ENCODE results near the gene SLC22A3.
"Not testable (repeated sequence)": the region's sequence is repeated elsewhere in the genome, so short reads cannot be mapped to it uniquely, and the experiment has no call there.

The SLC22A3 gene

DNA sequence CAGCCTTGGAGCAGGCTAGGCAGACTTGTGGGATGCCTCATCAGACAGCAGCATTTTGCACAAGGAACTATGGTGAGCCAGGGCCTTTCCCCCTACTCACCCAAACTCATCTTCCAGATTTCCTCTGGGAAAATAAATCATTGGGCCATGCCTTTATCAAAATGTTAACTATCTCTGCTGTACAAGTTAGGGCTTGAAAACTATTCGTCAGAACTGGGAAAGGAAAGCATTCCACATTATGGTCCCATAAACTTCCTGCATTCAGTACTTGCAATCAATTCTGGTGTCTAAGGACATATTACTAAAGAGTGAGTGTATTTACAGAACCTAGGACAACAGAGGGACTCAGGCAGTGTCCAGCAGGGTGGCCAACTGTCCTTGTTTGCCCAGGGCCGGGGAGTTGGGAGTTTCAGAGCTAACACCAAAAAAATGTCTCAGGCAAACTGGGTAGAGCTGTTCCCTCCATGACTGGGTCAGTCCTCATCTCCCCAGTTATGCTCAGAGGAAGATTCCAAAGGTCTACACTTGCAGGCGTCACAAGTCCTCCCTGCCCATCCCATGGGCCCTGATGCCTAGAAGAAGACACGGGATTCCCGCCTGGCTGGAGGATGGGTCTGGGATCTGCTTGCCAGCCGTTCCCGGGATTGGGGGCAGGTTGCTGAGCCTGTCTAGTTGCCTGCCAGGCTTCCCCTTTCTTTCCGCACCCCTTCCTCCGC, 72.2 kb downstream of the SLC22A3 start:
- no peak for DNase-seq

DNA sequence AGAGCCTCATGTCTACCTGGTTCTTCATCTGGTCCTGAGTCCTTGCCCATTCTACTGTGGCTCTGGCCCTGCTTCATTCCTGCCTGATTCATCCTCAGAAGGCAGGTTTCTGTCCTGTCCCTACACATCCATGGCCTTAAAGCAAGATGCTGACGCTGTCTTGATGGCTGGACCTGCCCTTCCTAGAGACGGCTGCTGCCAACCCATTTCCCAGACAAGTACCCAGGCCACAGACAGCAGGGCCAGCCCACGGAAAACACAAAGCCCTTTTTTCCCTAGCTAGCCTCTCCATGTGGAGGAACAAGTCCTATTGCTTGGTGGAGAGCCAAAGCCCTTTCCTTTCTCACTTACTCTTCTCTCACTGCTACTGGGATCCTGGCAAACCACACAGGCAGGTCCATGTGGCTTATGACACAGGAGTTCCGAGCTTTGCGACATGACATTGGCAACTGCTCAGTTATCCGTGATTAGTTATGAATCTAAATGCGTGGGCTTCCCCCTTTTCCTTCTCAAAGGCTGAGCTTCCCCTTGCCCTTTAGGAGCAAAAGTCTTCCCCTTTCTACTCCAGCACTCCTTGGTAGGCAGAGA, 72.9 kb downstream of the SLC22A3 start:
- no peak for DNase-seq

DNA sequence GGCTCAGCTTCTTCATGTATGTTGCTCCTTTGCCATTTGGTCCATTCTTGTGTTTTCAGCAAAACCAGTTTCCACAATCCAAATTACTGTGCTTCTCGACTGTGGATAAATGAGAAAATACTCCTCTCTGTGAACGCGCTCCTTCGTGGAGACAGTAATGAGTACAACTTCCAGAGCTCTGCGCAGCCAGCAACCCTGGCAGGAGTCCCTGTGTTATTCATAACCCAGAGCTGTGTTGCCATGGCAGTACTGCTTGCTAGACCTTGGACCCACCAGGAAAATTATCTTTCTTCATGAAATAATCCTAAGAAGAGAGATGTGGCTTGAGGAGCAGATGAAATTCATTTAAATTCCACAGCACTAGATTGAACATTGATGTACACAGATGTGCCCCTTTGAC, 73.7 kb downstream of the SLC22A3 start:
- no peak for DNase-seq

DNA sequence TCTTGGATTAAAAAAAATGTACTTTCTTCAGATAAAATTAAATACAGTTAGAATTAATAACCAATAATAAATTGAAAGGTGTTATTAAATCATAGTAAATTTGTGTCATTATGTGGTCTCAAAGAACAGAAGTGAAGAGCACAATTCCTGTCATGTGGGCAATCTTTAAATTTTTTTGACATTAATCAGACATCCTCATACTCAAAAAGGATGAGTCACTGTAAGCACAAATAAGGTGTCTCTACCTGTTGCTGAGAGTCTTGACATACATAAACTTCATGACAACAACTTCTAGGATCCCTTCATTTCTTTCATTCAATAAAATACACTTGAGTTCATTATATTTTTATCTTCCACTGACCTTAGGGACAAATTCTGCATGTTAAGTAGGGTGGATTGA, 76.1 kb downstream of the SLC22A3 start:
- DNase-seq = no peak

DNA sequence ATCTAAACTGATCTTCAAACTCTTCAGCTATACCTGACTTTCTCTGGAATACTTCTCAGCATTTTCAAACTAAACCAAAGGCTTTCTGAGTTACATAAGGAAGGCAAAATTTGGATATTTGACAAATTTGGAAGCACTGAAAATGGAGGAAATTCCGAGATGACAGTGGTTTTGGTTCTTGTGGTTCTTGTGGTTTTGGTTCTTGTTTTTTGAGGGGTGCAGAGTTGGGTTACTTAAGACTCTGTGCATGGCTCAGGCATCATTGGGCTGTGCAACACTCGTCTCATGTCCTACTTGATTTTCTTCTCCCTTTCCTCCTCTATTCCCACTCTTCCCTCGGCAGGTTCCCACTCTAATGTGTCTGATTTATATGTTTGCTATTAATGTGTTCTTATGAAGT, 78.0 kb downstream of the SLC22A3 start:
- DNase-seq = no peak

DNA sequence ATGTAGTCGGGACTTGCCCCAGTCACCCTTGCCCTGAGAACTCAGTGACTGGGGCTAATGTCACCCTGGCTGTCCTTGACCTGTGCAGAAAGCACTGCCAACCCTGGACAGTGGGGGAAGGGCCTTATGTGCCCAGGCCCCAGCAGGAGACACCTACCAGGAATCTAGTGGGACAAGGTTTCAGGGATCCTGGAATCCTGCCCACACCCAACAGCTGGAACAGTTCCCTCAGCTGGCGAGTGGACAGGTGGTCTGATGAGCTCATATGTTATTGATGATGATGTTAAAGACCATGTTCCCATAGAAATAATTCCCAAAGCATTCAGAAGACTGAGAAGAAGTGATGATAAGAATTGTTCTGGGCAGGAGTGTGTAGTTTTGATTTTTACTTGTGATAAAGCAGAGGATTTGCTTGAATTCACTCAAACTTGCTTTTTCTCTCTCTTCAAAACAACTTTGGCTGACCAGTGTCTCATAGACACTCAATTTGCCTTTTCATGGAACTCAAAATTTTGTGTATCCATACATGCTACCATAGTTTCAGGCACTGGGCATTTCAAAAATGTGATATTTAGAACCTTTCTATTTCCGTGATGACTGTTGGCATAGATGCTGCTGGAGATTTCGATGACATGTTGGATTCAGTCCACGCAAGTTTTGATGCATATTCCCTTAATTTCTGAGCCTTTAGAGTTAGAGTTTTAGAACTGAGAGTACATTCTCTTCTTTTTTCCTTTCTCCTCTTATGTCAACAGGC, 79.3 kb downstream of the SLC22A3 start:
- no peak for DNase-seq

DNA sequence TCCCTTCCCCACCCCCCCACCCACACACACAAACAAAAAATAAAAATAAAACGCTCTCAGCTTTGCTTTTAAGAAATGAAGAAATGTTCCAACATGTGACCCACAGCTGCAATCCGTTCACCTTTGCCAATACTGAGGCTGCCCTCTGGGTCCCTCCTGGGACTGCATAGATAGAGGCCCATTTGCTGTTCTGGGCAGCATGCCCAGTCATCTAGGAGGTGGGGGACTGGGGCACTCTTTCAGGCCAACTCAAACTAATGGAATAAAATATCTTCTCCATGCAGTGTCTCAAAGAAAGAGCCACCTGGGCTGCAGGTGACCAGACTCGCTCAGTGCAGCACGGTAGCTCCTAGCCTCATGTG, 79.9 kb downstream of the SLC22A3 start:
- DNase-seq = no peak

DNA sequence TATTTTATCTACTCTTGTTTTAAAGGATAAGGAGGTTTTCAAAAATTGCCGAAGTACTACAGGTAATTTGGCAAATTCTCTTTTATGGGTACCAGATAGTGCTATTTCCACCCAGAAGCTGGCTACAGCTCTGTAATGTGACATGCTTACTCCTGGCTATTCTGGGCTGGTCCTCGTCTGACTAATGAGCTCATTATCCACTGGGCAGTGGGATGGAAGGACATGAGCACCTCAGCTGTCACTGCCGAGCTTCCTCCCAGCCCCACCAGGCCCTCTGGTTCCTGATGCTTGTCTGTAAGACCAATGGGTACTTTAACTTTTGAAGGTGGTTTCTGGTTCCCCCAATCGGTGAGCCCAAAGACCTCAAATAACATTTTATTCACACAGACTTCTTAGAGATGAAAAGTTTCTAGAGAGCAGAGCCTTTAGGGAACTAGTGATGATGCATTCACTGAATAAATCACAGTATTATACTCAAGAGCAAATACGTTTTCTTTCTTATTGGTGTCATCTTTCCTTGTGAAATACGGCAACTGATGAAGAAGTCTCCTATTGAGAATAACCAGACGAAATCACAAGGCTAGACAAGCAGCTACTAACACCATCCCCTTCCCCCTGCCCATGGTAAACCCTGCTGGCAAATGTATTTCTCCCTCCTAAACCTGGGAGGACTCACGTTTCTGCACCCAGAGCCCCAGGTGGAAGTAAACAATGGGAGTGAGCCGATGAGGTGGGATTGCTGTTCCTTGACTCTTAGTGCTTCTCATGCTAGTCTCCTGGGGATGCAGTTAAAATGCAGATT, 80.8 kb downstream of the SLC22A3 start:
- DNase-seq = no peak

DNA sequence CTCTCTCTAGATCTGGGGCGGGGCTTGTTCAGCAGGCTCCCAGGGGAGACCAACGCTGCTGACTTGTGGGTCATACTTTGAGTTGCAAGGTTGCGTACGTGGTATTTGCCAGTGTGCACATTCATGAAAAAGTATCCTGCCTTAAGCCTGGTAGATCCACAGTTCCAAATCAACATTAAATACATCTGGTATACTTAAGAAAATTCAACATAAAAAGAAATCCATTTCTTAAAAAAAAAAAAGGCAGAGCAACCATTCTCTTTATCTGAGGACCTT, 81.4 kb downstream of the SLC22A3 start:
- no peak for DNase-seq

DNA sequence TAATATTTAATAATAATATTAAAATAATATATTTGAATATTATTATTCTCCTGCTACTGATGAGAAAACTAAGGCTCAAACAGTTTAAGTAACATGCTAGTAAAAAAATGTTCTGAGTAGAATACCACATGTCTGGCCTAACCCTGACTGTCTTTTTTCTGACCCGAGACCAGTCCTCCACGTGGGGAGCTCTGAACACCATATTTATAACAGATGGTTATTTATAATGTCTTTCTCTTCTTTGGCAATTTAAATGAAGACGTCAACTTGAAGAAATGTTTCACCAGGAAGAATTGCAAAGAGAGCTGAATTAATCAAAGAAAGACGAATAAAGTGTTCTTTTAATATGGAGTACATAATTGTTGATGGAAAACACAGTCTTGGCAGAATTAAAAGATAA, 82.0 kb downstream of the SLC22A3 start:
- DNase-seq = no peak

DNA sequence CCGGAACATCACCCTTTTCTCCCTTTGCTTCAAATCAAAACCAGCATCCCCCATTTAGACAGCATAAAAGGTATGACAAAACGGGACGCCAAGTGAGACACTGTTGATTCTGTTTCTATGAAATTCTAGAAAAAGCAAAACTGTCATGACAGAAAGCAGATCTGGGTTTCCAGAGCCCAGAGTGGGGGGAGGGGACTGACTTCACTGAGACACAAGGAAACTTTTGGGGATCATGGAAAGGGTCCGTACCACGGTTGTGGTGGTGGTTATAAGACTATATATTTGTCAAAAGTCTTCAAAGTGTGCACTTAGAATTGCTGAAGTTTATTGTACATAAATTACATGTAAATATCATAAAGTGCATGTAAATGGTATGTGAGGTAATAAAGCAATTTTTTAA, 82.6 kb downstream of the SLC22A3 start:
- no peak for DNase-seq

DNA sequence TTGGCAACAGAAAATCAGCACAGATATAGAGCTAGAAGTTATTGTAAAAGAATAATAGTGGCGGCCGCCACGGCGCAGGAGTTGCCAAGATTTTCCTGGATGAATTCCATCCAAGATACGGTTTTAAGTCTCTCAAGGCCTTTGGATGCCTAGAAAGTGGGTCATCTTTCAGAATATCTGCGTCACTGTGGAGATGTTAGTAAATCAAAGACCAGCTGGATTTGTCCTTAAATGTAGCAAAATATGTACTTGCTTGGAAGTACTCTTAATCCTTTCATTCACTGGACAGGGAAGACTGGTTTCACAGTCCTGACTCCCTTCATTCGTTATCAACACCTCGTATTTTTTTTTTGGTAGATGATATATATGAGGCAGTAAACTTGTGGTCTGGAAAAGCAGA, 83.0 kb downstream of the SLC22A3 start:
- peak; percentile 90 for DNase-seq

DNA sequence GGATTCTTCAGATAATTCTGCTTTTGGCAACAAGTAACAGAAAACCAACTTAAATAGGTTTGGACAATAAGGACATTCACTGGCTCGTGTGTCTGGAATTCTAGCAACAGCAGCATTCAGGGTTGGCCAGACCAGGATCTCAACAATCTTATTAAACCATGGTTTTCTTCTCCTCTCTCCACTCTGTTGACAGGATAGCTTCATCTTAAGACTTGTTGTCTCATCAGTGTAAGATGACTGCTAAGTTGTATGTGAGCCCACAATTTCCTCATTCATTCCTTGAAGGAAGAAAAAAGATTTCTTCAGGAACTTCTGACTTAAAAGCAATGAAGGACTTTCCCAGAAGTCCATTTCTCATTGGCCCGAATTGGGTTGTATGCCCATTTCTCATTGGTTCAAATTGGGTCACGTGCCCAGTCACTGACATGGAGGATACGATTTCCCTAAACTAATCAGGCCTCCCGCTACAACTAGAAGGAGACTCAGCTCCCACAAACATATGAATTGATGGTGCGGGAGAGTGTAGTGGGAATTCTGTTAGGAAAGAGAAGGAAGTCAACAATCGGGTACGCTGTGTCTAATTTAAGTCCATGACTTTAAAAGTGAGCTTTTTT, 83.7 kb downstream of the SLC22A3 start:
- no peak for DNase-seq

DNA sequence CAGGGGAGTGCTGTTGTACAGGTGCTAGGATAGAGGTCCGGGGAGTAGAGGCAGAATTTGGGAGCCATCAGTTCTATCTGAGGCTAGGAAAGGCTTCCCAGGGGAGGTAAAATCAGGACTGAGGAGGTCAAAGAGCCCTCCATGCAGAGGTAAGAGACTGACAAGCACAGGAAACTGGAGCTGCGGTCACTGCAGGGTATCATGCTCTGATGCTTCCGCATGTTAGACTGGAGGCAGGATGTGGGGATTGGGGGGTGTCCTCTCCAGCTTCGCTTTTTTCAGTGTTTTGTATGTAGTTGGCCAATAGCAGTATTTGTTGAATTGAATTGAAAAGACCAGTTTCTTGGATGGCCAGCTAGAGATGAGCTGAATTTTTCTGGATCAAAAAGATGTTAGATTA, 87.8 kb downstream of the SLC22A3 start:
- no peak for DNase-seq

DNA sequence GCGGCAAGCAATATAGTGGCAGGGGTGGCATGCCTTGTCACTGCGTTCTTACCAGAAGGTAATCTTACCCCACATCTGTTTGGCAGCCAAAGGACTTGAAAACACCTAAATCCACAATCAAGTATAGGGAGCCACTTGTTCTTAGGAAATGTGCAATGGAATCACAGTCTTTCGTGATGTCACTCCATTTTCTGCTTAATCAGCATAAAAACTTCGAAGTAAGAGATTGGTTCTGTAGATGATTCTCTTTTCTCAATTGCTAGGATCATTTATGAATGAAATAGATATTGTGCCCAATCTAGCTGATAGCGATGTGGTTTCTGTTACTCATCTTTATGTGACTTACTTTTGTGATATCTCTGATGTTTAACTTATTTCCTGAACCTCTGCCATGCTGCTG, 89.0 kb downstream of the SLC22A3 start:
- DNase-seq = no peak

DNA sequence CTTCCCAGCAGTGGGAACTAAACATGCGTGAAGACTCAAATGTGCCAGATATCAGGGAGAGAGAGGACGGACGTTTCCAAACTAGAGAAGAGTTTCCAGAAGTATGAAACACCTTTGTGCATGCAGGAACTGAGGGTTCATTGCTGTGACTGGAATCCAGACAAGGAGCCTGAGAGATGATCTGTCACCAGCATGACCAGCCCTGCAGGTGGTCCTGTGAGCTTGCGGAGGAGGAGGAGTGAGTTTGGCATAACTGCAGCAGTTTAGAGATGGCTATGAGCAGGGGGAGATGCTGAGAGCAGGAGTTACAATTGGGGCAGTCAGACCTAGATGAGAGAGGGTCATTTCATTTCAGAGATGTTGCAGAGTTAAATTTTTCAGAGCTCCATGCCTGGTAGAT, 89.6 kb downstream of the SLC22A3 start:
- no peak for DNase-seq

DNA sequence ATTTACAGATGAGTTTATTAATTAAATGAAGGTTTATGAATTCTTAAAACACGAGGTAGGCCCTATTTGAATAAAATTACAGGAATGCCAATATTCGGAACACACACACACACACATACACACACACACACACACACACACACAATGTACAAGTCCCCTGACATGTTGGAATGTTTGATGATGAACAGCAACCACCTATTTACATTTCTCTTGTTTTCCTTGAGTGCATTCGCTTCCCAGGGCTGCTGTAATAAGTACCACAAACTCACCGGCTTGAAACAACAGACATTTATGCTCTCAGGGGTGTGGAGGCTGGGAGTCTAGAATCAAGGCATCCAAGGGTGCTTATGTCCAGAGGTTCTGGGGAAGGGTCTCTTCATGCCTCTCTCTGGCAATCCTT, 90.3 kb downstream of the SLC22A3 start:
- DNase-seq = no peak

DNA sequence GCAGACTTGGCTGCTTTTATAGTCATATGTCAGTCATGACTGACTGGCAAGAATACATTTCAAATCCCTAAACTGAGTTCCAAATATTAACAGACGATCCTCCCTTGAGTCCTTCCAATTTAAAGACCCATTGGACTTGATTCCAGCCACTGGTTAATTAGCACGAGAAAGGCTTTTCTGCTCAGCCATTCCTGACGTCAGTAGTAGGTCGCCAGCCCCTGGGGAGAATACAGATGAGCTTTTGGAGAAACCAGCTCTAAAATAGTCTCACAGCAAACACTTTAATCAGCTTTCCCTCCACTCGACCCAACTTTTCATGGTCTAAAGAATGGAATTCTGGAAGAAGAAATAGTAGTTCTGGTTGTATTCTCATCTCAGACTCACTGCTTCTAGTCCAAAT, 91.6 kb downstream of the SLC22A3 start:
- DNase-seq = no peak

DNA sequence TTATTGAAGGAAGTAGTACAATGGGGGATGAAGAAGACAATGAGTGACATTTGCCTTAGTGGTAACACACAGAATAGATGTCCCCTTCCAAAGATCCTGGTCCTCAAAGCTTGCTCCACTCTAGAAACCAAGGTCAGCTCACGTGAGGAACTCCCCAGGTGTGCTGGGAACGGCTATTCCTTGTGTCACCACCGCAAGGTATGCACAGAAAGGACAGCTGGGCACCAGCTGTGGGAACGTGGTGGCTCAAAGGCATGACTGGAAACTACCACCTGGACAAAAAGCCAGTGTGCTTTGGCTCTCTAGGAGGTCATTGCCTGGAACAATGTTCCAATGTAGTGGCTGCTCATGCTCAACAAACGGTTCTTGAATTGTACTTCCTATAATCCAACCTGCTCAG, 94.0 kb downstream of the SLC22A3 start:
- DNase-seq = no peak

DNA sequence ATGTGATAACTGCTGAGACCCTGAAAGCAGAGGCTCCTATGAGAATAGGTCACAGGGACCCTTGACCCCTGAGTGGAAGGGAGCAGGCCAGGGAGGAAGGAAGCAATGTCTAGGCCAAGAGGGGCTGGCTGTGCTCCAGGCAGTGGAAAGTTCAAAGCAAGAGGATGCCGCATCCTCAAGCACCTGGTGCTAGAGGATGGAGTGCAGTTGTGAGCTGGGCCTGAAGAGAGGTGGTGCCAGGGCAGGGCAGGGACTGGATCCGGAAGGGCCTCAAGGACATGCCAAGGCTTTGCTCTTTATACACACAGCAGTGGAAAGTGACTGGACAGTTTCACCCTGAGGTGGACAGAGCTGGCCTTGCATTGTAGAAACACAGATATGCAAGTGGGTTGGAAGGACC, 97.0 kb downstream of the SLC22A3 start:
- DNase-seq = no peak

DNA sequence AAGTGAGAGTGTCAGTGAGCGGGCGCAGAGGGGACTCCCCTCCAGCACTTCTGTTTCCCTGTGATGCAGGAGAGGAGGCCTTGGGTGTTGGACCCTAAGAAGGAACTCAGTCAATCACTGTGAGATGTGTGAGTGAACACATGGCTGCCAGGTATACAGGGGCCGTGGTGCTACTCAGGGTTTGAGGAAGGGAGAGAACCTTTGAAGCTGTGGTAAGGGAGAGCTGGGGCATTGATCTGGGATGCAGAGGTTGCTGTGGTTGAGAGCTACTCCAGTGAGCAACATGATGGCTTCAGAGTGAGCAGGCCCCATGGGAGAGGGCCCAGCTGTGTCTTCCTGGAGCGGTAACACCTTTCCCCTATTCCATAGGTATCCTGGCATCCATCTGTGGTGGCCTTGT, 99.2 kb downstream of the SLC22A3 start:
- DNase-seq = no peak

DNA sequence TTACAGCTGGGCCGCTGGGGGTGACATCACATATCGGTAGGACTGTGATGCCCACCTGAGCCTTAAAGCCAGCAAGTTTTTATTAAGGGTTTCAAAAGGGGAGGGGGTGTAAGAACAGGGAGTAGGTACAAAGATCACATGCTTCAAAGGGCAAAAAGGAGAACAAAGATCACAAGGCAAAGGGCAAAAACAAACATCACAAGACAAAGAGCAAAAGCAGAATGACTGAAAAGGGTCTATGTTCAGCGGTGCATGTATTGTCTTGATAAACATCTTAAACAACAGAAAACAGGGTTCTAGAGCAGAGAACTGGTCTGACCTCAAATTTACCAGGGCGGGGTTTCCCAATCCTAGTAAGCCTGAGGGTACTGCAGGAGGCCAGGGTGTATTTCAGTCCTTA, 101.6 kb downstream of the SLC22A3 start:
- DNase-seq = not testable (repeated sequence)

DNA sequence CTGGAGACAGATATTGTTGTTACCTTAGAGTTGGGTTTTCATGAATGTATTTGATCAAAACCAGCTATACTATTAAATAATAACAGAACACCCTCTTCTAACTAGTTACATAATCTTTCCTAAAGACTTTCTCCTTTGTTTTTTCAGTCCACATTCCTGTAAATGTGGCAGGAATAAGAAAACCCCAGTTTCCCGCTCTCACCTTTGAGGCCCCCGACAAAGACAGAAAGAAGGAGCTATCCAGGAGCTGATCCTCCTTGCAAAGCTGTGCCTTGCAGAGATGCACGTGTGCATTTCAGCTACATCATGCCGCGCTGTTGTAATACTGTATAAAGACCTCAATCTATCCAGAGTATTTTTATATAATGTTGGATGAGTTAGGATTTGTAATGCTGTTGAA, 102.7 kb downstream of the SLC22A3 start:
- no peak for DNase-seq

DNA sequence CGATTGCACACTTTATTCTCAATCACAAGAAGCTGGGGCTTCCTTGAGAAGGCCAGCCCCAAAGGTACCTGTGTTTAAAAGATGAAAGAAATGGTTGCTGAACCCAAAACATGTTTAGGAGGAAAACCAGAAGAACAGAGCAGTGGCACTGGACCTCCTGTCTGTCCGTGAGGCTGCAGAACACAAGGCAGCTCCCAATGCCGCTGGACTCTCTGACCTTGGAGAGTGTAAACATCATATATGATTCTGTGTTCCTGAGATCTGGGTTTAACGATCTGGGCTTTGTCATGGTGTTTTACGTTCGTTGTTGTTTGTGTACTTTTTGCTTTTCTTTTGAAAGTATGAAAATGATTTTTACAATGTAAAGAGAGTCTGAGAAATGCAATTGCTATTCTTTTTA, 106.1 kb downstream of the SLC22A3 start:
- no peak for DNase-seq
